ENCODE data around the gene LCE3C. TPM values are rescaled to one million over a fixed set of nuclear protein-coding genes. Genes with fewer than 3 reads are reported as not detected.

LCE3C gene
- total RNA-seq, 6 donors from 2014 or later, result not detected

GRCh38 chr1:152621993-152622392, 22.0 kb downstream of the LCE3C start:
- TF ChIP-seq POLR2A (IDR thresholded peaks at IDR 0.05) (no peak), POLR2AphosphoS5 (IDR thresholded peaks at IDR 0.05) (no peak), EP300 (IDR thresholded peaks at IDR 0.05) (no peak)
- TF ChIP-seq, protein P1, sequence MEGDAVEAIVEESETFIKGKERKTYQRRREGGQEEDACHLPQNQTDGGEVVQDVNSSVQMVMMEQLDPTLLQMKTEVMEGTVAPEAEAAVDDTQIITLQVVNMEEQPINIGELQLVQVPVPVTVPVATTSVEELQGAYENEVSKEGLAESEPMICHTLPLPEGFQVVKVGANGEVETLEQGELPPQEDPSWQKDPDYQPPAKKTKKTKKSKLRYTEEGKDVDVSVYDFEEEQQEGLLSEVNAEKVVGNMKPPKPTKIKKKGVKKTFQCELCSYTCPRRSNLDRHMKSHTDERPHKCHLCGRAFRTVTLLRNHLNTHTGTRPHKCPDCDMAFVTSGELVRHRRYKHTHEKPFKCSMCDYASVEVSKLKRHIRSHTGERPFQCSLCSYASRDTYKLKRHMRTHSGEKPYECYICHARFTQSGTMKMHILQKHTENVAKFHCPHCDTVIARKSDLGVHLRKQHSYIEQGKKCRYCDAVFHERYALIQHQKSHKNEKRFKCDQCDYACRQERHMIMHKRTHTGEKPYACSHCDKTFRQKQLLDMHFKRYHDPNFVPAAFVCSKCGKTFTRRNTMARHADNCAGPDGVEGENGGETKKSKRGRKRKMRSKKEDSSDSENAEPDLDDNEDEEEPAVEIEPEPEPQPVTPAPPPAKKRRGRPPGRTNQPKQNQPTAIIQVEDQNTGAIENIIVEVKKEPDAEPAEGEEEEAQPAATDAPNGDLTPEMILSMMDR (IDR thresholded peaks at IDR 0.05), result no peak
- H3K36me3 ChIP-seq, result no peaks in the 10 kb centered on the region
- H3K27me3 ChIP-seq, result no peaks in the 10 kb centered on the region
- DNase-seq (no peak), ATAC-seq (ENCODE audit: low FRiP score in 2 of 2) (no peak)
- H3K4me1 ChIP-seq, result peaks cover 0 to 6% (median 0%) of the 10 kb centered on the region in 4 donors
- WGBS, 2 donors, result 72 to 76% methylated on average over 3 of the region's 3 CpGs
- H3K27ac ChIP-seq, result no peak overlapping the region
- peaks cover 0 to 21% (median 14%) of the 10 kb centered on the region in 4 donors for H3K9me3 ChIP-seq
- H3K4me3 ChIP-seq, result no peak overlapping the region

- TF ChIP-seq, protein P1 (IDR thresholded peaks at IDR 0.05), result no peak
- TF ChIP-seq POLR2AphosphoS5 (IDR thresholded peaks at IDR 0.05) (no peak), POLR2A (IDR thresholded peaks at IDR 0.05) (no peak), EP300 (IDR thresholded peaks at IDR 0.05) (no peak)
- no peak for ATAC-seq (ENCODE audit: low FRiP score in 2 of 2)
- WGBS, 2 donors, result 36 to 37% methylated on average over 5 to 10 of the region's 10 CpGs
Observed at GRCh38 chr1:152622803-152623202, 22.8 kb downstream of the LCE3C start, which contains the start of gene LCE3A. Gene LCE3A, minus strand, starts transcription at chr1:152623103. Its CDS starts 0 bp downstream, at chr1:152623103.

GRCh38 chr1:152623203-152623844, 23.3 kb downstream of the LCE3C start:
- peak; percentile 13 to 29 for ATAC-seq (ENCODE audit: low FRiP score in 2 of 2)
- Histone ChIP-seq H3K27ac (no peak overlapping the region), H3K36me3 (no peaks in the 10 kb centered on the region), H3K27me3 (no peaks in the 10 kb centered on the region), H3K4me3 (no peak overlapping the region), H3K9me3 (peaks cover 0 to 17% (median 13%) of the 10 kb centered on the region in 4 donors), H3K4me1 (peaks cover 0 to 6% (median 0%) of the 10 kb centered on the region in 4 donors)
- DNase-seq, result peak in 1 of 2 donors; percentile 62
- WGBS, 2 donors, result 18 to 38% methylated on average over 15 to 29 of the region's 29 CpGs
- TF ChIP-seq POLR2A (IDR thresholded peaks at IDR 0.05) (no peak), POLR2AphosphoS5 (IDR thresholded peaks at IDR 0.05) (no peak), EP300 (IDR thresholded peaks at IDR 0.05) (no peak)
- TF ChIP-seq, protein P1 (IDR thresholded peaks at IDR 0.05), result no peak

More at GRCh38 chr1:152622803-152623202, 22.8 kb downstream of the LCE3C start, which contains the start of gene LCE3A:
- Histone ChIP-seq H3K36me3 (no peaks in the 10 kb centered on the region), H3K9me3 (peaks cover 0 to 18% (median 13%) of the 10 kb centered on the region in 4 donors), H3K27me3 (no peaks in the 10 kb centered on the region), H3K27ac (no peak within 1 kb of the TSS), H3K4me1 (peaks cover 0 to 6% (median 0%) of the 10 kb centered on the region in 4 donors), H3K4me3 (no peak within 1 kb of the TSS)
- peak in 1 of 2 donors; percentile 48 for DNase-seq

DNA sequence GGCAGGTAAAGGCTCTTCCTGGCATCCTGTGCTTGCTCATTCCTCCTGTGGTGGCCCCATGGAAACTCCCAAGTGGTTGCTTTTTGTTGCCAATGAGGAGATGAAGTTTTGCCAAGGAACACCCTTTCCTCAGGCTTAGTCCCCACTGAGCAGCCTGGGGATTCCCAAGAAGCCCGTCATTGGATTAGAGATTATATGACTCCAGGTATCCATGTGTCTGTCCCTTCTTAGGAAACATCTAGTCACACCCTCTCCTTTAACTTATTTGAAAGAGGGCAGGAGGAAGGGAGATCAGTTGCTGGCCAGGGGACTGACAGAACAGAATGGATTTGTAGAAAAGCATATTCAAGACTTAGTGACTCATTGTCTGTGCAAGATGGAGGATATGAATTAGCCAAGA, 26.7 kb downstream of the LCE3C start:
- WGBS, 2 donors, result 65 to 82% methylated on average over 1 of the region's 1 CpG
- DNase-seq (no peak), ATAC-seq (ENCODE audit: low FRiP score in 2 of 2) (no peak)
- Histone ChIP-seq H3K27ac (no peak overlapping the region), H3K27me3 (no peaks in the 10 kb centered on the region), H3K4me1 (peaks cover 0 to 6% (median 0%) of the 10 kb centered on the region in 4 donors), H3K36me3 (no peaks in the 10 kb centered on the region), H3K9me3 (no peaks in the 10 kb centered on the region), H3K4me3 (no peak overlapping the region)
- TF ChIP-seq, protein P1 (IDR thresholded peaks at IDR 0.05), result no peak
- TF ChIP-seq POLR2AphosphoS5 (IDR thresholded peaks at IDR 0.05), result no peak
- TF ChIP-seq EP300 (IDR thresholded peaks at IDR 0.05), result no peak
- TF ChIP-seq POLR2A (IDR thresholded peaks at IDR 0.05), result no peak
